Ishikawa (cell line): ENCODE measurements around the gene TNFRSF18.

ENCODE experiments used
- CEBPB ChIP-seq: IDR thresholded peaks from 2 replicates; pipeline ENCODE4 v1.6.1; 2012
- EGR1 ChIP-seq: IDR thresholded peaks from 2 replicates; pipeline ENCODE4 v1.6.1; 2012
- EP300 ChIP-seq: IDR thresholded peaks from 2 replicates; pipeline ENCODE4 v1.6.1; 2012; ENCODE audit warnings: borderline replicate concordance
- FOXM1 ChIP-seq: IDR thresholded peaks from 2 replicates; pipeline ENCODE4 v1.6.1; 2012; ENCODE audit warnings: low read depth, borderline replicate concordance
- MAX ChIP-seq: IDR thresholded peaks from 2 replicates; pipeline ENCODE4 v1.6.1; 2012
- REST ChIP-seq: IDR thresholded peaks from 2 replicates; pipeline ENCODE4 v1.6.1; 2012; ENCODE audit warnings: low read depth, mild to moderate bottlenecking
- TAF1 ChIP-seq: IDR thresholded peaks from 2 replicates; pipeline ENCODE4 v1.6.1; 2012; ENCODE audit warnings: low read depth, mild to moderate bottlenecking
- YY1 ChIP-seq: IDR thresholded peaks from 2 replicates; pipeline ENCODE4 v1.6.1; 2012; ENCODE audit warnings: low read depth
- TF ChIP-seq, protein P1 (sequence below): IDR thresholded peaks from 2 replicates; pipeline ENCODE4 v1.6.1; 2012

DNA sequence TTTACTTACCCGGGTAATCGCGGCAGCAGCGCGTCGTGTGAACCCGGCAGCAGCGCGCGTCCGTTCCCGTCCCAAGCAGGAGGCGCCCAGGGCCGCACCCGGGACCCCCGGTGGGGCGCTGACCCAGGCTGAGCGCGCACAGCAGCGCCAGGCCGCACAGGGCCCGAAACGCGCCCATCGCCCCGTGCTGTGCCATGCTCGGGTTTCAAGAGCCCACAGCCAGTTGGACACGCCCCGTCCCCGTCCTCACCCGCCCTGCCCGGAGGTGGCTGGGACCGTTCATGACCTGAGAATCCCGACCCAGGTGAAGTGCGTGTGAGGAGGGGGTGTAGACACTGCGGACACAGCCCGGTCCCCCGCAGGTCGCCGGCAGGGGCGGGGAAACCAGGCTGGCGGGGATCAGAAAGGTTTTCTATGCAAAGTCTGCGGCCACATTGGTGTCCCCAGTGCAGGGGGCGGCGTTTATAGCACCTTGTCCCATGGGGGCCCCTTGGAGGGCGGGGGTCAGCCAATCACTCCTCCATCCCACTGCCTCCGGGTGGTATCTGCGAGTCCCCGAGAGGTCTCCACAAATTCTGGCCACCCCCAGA, at the start of gene TNFRSF18:
- TF ChIP-seq MAX (no peak; the same call in none of the 2 replicates), CEBPB (no peak), EP300 (peak; percentile 56; the same call in 1 of the 2 replicates), YY1 (no peak), FOXM1 (no peak), EGR1 (no peak), TAF1 (no peak), REST (no peak)
- TF ChIP-seq, protein P1, sequence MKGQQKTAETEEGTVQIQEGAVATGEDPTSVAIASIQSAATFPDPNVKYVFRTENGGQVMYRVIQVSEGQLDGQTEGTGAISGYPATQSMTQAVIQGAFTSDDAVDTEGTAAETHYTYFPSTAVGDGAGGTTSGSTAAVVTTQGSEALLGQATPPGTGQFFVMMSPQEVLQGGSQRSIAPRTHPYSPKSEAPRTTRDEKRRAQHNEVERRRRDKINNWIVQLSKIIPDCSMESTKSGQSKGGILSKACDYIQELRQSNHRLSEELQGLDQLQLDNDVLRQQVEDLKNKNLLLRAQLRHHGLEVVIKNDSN = no peak
